Osteoblast (primary cell): ENCODE data around the gene PTH1R. TPM values are rescaled to one million over a fixed set of nuclear protein-coding genes. Genes with fewer than 3 reads are reported as not detected.

Experiments
- DNase-seq: peaks from one replicate; pipeline ENCODE4 v3.0.0; 2011; ENCODE audit warnings: low spot score, mixed read lengths; ENCODE audit not compliant: insufficient read length; ENCODE audit errors: missing footprints
- H2AFZ ChIP-seq: 2 replicates; pipeline ENCODE4 v1.6.0; 2011; ENCODE audit warnings: mild to moderate bottlenecking, low read length
- H3K27ac ChIP-seq: 2 replicates; pipeline ENCODE4 v1.5.1; 2011; ENCODE audit warnings: mild to moderate bottlenecking, low read depth, low read length, moderate library complexity
- H3K27me3 ChIP-seq: 2 replicates; pipeline ENCODE4 v1.6.0; 2012; ENCODE audit warnings: mild to moderate bottlenecking, control low read depth, inconsistent platforms, low read length, moderate library complexity; ENCODE audit not compliant: insufficient read depth
- H3K36me3 ChIP-seq: 2 replicates; pipeline ENCODE4 v1.5.1; 2011; ENCODE audit warnings: mild to moderate bottlenecking, low read length, control low read depth, moderate library complexity; ENCODE audit not compliant: insufficient read depth
- H3K4me1 ChIP-seq: 2 replicates; pipeline ENCODE4 v1.5.1; 2011; ENCODE audit warnings: mild to moderate bottlenecking, low read length, control low read depth, moderate library complexity; ENCODE audit not compliant: insufficient read depth
- H3K4me2 ChIP-seq: 2 replicates; pipeline ENCODE4 v1.6.0; 2011; ENCODE audit warnings: mild to moderate bottlenecking, low read length; ENCODE audit not compliant: insufficient read depth
- H3K4me3 ChIP-seq: fragments of 200-600 bp; sonication (generic); 3 replicates; pipeline ENCODE4 v1.5.1; 2012; ENCODE audit warnings: mild to moderate bottlenecking, low read length, inconsistent platforms; ENCODE audit not compliant: insufficient read depth
- H3K79me2 ChIP-seq: 2 replicates; pipeline ENCODE4 v1.6.0; 2012; ENCODE audit warnings: mild to moderate bottlenecking, low read length, control low read depth, inconsistent platforms; ENCODE audit not compliant: insufficient read depth
- H3K9me3 ChIP-seq: 2 replicates; pipeline ENCODE4 v1.5.1; 2011; ENCODE audit warnings: low read depth, low read length, control low read depth
- H4K20me1 ChIP-seq: 2 replicates; pipeline ENCODE4 v1.6.0; 2012; ENCODE audit warnings: mild to moderate bottlenecking, low read length, control low read depth; ENCODE audit not compliant: insufficient read depth
- total RNA-seq: library from RNA; depleted of rRNA; stranded (reverse); fragments of >200 nt; gene quantifications from 2 replicates; pipeline ENCODE4 v1.2.3, GENCODE V29; 2012
- TF ChIP-seq, protein P1 (sequence below): IDR thresholded peaks from 2 replicates; pipeline ENCODE4 v1.5.1; 2011; ENCODE audit warnings: mild to moderate bottlenecking, low read depth, low read length, moderate library complexity; ENCODE audit errors: extremely low read depth

The PTH1R gene
- total RNA-seq, 1 donor = 0.36 TPM

GRCh38 chr3:46938118-46938517 lies 60.6 kb downstream of the PTH1R start:
- Histone ChIP-seq H4K20me1 (peaks cover 41% of the 10 kb centered on the region), H2AFZ (no peak overlapping the region), H3K4me3 (no peak overlapping the region), H3K9me3 (no peaks in the 10 kb centered on the region), H3K27me3 (no peaks in the 10 kb centered on the region), H3K79me2 (peaks cover 76% of the 10 kb centered on the region), H3K27ac (peak overlapping the region; percentile 23), H3K36me3 (peaks cover 26% of the 10 kb centered on the region), H3K4me2 (no peak overlapping the region), H3K4me1 (peaks cover 35% of the 10 kb centered on the region)
- TF ChIP-seq, protein P1, sequence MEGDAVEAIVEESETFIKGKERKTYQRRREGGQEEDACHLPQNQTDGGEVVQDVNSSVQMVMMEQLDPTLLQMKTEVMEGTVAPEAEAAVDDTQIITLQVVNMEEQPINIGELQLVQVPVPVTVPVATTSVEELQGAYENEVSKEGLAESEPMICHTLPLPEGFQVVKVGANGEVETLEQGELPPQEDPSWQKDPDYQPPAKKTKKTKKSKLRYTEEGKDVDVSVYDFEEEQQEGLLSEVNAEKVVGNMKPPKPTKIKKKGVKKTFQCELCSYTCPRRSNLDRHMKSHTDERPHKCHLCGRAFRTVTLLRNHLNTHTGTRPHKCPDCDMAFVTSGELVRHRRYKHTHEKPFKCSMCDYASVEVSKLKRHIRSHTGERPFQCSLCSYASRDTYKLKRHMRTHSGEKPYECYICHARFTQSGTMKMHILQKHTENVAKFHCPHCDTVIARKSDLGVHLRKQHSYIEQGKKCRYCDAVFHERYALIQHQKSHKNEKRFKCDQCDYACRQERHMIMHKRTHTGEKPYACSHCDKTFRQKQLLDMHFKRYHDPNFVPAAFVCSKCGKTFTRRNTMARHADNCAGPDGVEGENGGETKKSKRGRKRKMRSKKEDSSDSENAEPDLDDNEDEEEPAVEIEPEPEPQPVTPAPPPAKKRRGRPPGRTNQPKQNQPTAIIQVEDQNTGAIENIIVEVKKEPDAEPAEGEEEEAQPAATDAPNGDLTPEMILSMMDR = no peak
- DNase-seq = no peak

- Histone ChIP-seq H4K20me1 (peaks cover 58% of the 10 kb centered on the region), H3K79me2 (peaks cover 79% of the 10 kb centered on the region), H3K9me3 (no peaks in the 10 kb centered on the region), H3K4me3 (no peak overlapping the region), H3K27ac (no peak overlapping the region), H3K4me2 (no peak overlapping the region), H3K36me3 (peaks cover 26% of the 10 kb centered on the region), H2AFZ (no peak overlapping the region), H3K27me3 (no peaks in the 10 kb centered on the region), H3K4me1 (peaks cover 27% of the 10 kb centered on the region)
- DNase-seq = no peak
- TF ChIP-seq, protein P1 = no peak
These were observed 62.3 kb downstream of the PTH1R start for GRCh38 chr3:46939578-46940445.

DNA sequence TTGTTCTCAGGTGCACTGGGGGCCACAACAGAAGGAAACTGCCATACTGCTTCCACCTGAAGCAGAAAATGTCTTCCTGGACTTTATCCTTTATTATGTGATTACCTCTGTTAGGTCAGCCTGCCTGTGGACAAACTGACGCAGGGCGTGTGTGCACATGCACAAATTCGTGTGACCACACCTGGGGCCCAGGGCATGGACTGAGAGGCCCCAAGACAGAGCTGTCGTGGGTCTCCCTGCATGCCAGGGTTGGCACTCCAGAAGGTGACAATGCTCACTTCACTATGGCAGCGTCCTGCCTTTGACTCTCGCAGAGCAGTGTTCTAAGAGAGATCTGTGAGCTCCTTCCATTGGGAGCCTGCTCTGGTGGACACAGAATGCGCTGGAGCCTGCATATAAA lies 64.6 kb downstream of the PTH1R start:
- Histone ChIP-seq H2AFZ (no peak overlapping the region), H3K9me3 (no peaks in the 10 kb centered on the region)
- TF ChIP-seq, protein P1 = no peak

DNA sequence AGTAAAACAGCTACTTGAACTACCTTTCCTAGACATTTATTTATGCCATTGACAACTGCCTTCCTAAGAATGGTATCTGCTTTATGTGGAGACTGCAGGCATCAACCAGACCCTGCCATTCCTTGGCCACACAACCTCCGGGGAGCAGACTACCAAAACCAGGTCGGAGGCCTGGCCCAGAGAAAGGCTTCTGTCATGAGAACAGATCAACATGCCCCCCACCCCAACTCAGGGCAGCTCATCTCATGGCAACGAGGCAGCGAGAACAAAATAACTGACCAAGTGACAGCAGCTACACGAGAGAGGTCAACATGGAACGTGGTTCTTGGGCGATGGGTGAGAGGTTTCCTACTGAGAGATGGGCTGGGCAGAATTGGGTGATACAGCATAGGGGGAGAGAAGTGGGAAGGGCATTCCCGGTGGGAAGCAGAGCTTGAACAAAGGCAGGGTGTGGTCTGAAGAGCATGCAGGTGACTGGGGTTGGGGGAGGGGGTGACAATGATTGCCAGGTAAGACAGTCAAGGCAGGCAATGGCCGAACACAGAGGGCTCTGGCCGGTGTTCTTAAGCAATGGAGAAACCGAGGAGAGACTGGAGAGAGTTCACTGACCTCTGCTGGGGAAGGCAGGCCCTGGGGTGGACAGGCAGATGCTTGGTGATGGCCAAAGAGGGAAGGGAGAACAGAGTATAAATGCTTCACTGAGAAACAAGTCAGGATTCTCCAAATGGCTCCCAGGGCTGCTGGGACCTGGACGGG lies 65.1 kb downstream of the PTH1R start:
- no peaks in the 10 kb centered on the region for H3K9me3 ChIP-seq
- no peak overlapping the region for H2AFZ ChIP-seq
- H3K27ac ChIP-seq = no peak overlapping the region
- no peak for DNase-seq
- H3K79me2 ChIP-seq = peaks cover 92% of the 10 kb centered on the region
- TF ChIP-seq, protein P1 = no peak
- H3K4me1 ChIP-seq = peaks cover 7% of the 10 kb centered on the region
- peaks cover 82% of the 10 kb centered on the region for H4K20me1 ChIP-seq
- H3K4me3 ChIP-seq = no peak overlapping the region
- H3K36me3 ChIP-seq = peaks cover 22% of the 10 kb centered on the region
- no peaks in the 10 kb centered on the region for H3K27me3 ChIP-seq
- H3K4me2 ChIP-seq = no peak overlapping the region

More for the DNA sequence above, 64.6 kb downstream of the PTH1R start:
- H3K36me3 ChIP-seq = peaks cover 26% of the 10 kb centered on the region
- peaks cover 5% of the 10 kb centered on the region for H3K4me1 ChIP-seq
- no peak overlapping the region for H3K4me3 ChIP-seq
- peaks cover 92% of the 10 kb centered on the region for H3K79me2 ChIP-seq
- no peaks in the 10 kb centered on the region for H3K27me3 ChIP-seq
- no peak overlapping the region for H3K27ac ChIP-seq
- DNase-seq = no peak
- no peak overlapping the region for H3K4me2 ChIP-seq
- H4K20me1 ChIP-seq = peaks cover 78% of the 10 kb centered on the region
